HG02870 (cell line): ENCODE measurements around the gene CTSW.

Experiments
- ATAC-seq: cut with Tn5 transposase; IDR thresholded peaks from one replicate; pipeline ENCODE4 v1.9.1; 2021; ENCODE audit warnings: mild to moderate bottlenecking, moderate library complexity; ENCODE audit not compliant: unreplicated experiment

CTSW gene

GRCh38 chr11:65925397-65925796 is 45.8 kb downstream of the CTSW start:
- ATAC-seq: no peak

DNA sequence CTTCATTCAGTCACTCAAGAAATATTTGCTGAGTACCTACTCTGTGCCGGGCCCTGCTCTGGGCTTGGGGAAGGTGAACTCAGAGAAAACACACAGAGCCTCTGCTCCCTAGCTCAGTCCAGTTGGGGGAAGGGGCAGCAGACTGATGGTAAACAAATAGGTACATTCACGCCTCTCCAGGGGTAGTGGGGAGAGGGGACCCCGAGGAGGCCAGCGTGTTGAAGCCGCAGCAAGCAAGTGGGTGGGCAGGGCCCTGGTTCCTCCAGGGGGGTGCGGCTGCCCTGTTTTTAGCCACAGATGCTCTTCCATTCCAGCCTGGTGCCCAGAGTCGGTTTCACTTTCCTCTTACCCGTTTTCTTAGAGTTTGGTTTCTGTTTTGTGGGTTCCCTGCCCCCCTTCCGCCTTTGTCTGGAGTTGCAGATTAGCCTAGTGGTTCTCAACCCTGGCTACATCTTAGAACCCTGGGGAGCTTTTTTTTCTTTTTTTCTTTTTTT is 48.3 kb downstream of the CTSW start:
- no peak for ATAC-seq

- no peak for ATAC-seq
These were observed 49.0 kb downstream of the CTSW start for GRCh38 chr11:65928667-65929066.

DNA sequence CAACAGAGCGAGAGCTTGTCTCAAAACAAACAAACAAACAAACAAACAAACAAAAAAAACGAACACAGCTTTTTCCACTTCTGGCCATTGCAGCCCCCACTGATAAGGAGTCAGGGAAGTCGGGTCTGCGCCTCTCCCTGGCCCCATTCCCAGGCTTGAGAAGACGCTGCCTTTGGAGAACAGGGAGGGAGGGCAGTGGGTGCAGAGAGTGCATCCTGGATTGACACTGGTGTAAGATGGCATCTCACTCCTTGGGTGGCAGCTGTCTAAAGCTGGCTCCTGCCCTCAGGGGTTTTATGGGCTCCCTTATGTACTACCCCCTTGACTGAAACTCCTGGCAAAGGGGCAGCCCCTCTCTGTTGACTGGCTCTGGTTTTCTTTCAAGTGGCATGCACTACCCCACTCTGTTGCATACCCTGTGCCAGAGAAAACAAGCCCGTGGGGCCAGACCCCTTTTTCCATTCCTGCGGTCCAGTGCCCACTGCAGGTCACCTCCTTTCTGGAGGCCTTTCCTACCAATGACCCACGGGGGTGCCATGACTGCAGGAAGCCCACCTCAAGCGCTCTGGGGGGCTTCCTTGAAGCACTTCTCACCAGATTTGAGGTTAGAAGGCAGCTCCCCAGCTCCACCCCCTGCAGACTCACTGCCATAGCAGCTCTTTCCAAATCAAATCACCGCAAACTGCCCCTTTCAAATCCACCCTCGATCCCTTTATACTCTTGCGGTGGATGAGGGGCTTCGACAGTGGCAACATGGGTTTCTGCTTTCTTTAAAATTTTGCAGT is 52.3 kb downstream of the CTSW start:
- no peak for ATAC-seq

GRCh38 chr11:65932558-65932919 is 52.9 kb downstream of the CTSW start:
- ATAC-seq: no peak
